HEK293T (cell line): ENCODE results near the gene SLC66A1.

Experiments
- FOXA1 ChIP-seq: fragments of 450-650 bp; IDR thresholded peaks from 2 replicates; pipeline ENCODE4 v1.6.1; 2016; ENCODE audit warnings: mild to moderate bottlenecking
- FOXM1 ChIP-seq: fragments of 450-650 bp; IDR thresholded peaks from 2 replicates; pipeline ENCODE4 v1.6.1; 2017; ENCODE audit warnings: mild to moderate bottlenecking, borderline replicate concordance
- PKNOX1 ChIP-seq: fragments of 450-650 bp; IDR thresholded peaks from 2 replicates; pipeline ENCODE4 v1.6.1; 2016
- SP1 ChIP-seq: fragments of 450-650 bp; IDR thresholded peaks from 2 replicates; pipeline ENCODE4 v1.6.1; 2017

DNA sequence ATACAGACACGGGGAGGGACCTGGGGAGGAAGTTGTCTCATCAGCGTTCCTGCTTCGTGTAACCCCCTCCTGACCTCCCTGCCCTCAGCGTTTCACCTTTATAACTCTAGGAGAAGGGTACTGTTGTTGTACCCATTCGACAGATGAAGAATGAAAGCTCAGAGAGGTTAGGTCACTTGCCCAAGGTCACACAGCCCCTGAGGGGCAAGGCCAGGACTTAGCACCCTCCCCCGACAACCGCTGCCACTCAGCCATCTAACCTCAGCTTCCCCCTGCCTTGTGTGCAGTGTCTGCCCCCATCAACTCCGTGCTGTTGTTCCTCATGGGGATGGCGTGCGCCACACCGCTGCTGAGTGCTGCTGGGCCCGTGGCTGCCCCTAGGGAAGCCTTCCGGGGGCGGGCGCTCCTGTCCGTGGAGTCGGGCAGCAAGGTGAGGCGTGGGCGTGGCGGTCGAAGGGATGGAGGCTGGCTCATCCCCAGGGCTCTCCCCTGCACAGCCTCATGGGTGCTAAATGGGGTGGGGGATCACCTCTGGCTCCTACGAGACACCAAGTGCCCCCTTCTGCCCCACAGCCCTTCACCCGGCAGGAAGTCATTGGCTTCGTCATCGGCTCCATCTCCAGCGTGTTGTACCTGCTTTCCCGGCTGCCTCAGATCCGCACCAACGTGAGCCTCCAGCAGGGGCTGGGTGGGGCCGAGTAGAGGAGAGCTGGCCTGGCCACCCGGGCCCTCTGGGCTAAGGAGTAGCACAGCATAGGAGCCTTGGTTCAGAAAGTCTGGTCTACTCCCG lies 14.0 kb downstream of the SLC66A1 start:
- no peak for TF ChIP-seq FOXM1
- no peak for TF ChIP-seq SP1
- TF ChIP-seq PKNOX1: no peak
- TF ChIP-seq FOXA1: no peak
